Measurements from ENCODE around the gene ARHGAP21.
"Not testable (repeated sequence)": the region's sequence is repeated elsewhere in the genome, so short reads cannot be mapped to it uniquely, and the experiment has no call there.

Gene ARHGAP21

DNA sequence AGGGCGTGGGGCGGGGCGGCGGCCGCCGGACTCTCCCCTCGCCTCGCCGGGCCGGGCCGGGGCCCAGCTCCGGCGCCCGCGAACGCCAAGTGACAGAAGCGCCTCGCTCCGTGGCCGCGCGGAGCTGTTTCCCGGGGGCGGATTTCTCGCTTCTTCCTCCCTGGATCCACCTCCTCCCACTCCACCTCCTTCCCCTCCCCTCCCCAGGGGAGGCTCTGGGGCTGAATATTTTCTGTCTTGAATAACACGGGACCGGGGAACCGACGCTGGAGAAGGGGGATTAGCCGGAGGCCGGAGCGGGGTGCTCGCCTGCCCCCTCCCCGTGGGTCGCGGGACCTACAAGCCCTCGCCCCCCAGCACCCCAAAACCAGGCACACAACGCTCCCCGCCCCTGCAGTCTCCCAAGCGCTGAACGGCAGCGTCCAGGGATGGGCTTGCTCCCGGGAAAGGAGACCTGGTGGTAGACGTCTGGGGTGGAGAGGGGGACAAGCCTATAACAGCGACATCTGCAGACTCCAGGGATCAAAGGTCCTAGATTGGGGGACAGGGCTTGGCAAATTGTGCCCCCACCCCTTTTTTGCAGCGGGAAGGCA, at the start of gene ARHGAP21:
ARHGAP21 (minus strand) TSS at position 100 of the 593 bp plus-strand sequence. CDS start 1,988 bp downstream, outside the sequence.
- no peak for DNase-seq

DNA sequence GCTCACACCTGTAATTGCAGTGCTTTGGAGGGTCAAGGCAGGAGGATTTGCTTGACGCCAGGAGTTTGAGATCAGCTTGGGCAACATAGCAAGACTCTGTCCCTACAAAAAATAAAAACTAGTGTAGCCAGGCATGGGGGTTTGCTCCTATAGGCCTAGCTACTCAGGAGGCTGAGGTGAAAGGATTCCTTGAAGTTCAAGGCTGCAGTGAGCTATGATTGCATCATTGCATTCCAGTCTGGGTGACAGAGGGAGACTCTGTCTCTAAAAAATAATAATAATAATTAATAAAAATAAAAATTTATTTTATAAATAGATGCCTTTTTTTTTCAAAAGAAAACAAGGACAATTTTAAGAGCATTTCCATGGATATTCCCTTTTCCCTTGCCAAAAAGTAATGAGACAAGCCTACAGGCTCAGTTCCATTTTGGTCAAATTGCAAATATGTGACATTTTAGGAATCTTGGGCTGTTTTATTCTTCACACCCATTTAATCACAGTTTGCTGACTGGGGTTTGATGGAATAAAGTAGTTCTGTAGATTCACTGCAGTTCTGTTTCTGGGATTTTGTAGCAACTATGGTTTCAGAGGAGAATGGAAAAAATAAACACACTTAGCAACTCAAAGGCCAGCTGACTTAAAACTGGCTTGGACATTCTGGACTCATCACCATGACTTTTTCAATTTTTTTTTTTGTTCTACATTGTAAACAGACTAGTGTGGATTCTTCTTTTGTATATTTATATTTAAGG, 48.4 kb upstream of the ARHGAP21 start:
- DNase-seq: no peak

DNA sequence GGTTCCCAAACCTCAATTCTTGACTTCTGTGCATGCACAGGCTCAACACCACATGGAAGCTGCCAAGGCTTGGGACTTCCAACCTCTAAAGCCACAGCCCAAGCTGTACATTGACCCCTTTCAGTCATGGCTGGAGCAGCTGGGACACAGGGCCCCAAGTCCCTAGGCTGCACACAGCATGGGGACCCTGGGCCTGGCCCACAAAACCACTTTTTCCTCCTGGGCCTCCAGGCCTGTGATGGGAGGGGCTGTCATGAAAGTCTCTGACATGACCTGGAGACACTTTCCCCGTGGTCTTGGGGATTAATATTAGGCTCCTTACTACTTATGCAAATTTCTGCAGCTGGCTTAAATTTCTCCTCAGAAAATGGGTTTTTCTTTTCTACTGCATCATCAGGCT, 41.3 kb upstream of the ARHGAP21 start:
- not testable (repeated sequence) for DNase-seq

DNA sequence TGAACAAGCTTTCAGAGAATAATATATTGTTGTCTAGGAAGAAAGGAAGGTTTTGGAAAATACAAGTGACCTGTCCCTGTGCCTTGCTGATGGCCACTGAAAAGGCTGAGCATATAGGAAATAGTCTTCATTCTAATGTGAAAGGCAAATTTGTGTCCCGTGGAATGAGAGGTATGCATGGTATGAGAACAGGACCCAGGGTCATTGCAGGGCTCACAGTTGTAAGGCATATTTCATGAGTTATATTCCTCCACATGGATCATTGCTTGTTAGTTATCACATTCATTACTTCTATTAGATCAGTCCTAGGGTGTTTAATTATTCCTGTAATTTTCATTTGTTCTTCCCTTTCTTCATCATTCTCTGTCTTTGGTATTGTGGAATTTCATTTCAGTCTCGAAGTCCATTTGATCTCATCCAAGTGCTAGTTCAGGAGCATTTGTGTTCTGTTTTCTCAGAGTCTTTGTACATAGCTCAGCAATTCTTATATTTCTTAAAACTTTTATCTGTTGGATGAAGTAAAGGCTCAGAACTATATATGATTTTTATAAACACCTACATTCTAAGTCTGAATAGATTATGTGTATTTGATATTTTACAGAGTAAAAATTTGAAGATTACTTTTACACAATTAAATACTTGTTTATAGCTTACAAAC, 39.4 kb upstream of the ARHGAP21 start:
- no peak for DNase-seq

DNA sequence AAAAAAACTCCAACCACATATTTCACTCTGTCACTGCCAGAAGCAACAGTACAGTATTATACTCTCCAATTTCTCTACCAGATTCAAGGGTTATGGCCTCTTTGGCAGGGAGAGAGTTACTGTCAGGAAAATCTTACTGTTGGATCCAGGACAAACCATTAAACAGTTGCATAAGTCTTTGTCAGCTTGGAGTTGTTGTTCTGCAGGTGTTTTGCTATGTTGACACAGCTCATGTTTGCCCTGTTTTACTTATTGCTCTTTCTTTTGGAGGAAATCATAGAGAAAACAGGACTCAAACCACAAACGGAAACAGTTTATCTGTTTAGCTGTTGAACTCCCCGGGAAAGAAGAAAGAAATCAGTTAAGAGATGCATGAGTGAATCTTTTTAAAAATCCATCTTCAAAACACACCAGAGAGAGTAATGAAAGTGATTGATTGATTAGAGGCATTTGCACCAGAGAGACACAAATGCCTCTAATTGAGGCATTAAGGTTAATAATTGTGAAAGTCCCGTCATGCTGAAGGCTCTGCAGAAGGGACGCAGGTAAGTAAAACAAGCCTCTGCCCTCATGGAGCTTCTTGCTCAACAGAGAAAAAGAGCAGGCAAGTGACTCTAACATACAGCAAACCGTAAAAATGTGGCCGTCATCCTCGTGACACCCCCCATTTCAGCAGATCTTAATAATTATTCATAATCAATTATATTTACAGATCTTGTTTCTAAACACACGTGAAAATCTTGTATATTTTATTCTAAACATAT, 38.7 kb upstream of the ARHGAP21 start:
- no peak for DNase-seq

DNA sequence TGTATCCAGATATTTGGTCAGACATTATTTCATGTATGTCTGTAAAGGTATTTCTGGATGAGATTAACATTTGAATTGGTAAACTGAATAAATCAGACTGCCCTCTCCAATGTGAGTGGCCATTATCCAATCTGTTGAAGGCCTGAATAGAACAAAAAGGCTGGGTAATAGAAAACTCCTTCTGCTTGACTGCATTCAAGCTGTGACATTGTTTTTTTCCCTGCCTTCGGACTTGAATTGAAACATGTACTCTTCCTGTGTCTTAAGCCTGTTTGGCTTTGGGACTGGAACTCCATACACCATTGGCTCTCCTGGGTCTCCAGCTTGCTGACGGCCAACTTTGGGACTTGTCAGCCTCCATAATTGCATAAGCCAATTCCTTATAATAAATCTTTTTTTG, 36.0 kb upstream of the ARHGAP21 start:
- no peak for DNase-seq

DNA sequence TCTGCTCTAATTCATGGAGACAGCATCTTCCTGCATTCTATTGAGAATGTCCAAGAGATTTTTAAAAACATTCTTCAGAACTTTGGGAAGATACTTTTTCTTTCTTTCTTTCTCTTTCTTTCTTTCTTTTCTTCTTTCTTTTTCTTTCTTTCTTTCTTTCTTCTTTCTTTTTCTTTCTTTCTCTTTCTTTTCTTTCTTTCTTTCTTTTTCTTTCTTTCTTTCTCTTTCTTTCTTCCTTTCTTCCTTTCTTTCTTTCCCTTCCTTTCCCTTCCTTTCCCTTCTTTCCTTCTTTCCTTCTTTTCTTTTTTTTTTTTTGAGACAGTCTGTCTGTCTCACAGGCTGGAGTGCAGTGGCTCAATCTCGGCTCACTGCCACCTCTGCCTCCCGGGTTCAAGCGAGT, 34.6 kb upstream of the ARHGAP21 start:
- DNase-seq: not testable (repeated sequence)

DNA sequence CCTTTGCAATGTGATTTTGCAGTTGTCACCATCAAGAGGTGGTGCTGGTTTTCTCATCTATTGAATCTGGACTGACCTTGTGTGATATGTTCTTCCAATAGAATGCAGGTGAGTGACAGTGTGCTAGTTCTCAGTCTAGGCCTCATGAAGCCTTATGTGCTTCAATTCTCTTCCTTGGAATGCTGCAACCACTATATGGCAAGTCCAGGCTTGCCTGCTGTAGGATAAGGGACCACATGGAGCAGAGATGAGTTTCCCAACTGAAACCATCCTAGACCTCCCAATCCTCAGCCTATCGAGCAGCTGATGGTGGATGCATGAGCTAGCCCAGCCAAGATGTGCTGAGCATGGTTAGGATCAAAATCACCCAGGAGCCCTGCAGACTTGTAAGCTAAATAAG, 32.6 kb upstream of the ARHGAP21 start:
- DNase-seq: no peak

DNA sequence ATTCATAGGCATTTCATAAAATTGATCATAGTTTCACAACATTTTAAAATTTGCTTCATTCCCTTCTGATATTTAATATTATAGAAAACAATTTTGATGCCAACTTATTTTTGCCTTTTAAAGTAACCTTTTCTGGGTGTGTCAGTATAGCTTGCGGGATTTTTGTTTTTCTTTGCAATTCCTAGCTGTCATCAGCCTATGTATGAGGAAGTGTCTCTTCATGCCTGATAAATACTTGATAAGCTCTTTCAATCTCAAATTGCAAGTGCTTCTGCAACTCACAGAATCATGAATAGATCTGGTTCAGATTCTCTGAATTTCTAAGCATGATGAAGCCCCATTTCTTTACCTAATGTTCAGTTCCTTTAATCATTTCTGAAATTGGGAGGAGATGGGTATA, 28.0 kb upstream of the ARHGAP21 start:
- DNase-seq: no peak

DNA sequence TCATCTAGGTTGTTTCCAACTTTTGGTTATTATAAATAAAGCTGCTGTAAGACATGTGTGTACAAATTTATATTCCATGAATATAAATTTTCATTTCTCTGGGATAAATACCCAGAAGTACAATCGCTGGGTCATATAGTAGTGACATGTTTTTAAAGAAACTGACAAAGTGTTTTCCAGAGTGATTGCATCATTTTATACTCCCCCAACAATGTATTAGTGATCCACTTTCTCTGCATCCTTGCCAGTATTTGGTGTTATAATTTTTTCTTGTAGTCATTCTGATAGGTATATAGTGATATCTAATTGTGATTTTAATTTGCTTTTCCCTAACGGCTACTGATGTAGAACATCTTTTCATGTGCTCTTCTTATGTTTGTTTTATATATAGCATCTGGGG, 27.0 kb upstream of the ARHGAP21 start:
- DNase-seq: no peak

DNA sequence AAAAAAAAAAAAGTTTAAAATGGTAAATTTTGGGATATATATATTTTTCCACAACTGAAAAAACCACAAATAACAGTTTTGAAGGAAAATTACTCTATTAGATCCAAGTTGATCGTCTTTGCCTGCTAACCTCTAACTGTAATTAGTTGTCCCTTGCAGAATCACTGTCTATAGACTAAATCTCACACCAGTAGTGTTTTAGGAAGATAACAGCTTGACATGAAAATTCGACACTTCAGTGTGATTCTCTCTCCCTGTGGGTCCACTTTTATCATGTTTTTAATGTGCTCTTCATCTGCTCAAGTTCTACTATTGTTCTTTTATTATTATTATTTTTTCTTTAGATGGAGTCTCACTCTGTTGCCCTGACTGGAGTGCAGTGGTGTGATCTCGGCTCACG, 24.5 kb upstream of the ARHGAP21 start:
- no peak for DNase-seq

DNA sequence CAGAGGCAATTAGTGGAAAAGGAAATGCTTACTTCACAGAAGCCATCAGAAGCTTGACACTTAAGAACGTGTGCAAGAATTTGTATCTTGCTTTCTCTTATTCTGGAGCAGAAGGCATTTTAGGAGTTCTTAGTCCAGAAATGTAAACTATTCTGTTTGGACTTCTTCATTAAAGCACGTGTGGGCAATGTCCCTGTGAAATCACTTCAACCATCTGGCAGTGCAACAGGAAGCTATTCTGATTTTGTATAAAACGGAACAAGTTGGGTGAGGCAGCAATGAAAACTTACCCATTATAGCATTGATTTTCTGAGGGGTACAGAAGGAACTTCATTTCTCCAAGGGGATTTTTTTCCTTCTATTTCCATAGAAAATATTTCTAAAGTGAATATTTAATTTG, 21.3 kb upstream of the ARHGAP21 start:
- DNase-seq: no peak

DNA sequence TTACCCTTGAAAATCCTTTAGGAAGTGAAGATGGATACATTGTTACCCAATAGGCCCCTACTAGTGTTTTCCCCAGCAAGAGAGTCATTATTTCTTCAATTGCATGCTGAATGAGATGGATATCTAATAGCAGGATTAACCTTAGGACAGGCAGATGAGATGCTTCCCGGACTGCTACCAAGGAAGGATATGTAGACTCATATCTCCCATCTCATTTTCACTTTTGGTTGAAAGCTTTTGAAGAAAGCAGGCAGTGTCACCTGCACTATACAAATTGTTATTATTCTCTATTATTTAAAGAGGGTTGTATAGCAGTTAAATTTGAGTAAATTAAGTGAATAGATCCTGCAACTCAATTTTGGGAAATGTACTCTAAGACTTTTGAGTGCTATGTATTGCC, 17.0 kb upstream of the ARHGAP21 start:
- DNase-seq: no peak

DNA sequence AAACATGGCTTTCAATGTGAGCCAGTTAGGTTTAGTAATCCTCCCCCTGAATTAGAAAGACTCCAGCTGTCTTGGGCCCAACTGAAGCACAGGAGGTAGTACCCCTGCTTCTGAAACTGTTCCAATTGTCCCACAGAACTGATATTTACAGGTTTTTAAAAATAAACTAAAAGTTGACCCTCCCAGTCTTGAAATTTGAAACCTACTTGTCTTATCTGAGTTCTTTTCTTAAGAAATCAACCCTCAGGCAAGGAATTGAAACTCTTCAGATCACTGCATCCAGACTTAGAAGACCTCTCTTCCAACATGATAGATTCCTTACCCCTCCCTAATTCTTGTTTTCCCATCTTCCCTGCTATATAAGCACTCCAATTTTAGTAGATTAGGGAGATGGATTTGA, 13.3 kb upstream of the ARHGAP21 start:
- DNase-seq: no peak

DNA sequence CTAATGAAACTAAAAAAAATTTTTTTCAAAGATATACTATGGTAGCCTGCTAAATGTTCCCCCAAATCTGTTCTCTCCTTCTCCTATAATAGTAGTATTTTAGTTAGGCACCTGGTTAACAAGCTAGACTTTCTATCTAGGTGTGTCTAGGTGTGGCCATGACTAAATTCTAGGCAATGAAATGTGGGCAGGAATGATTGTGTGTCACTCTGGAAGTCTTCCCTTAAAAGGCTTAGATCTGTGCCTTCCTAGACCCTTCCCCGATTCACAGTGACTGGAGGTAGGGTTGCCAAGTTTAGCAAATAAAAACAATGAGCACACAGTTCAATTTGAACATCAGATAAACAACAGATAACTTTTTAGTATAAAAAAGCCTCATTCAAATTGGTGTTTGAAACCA, 8.3 kb upstream of the ARHGAP21 start:
- no peak for DNase-seq

DNA sequence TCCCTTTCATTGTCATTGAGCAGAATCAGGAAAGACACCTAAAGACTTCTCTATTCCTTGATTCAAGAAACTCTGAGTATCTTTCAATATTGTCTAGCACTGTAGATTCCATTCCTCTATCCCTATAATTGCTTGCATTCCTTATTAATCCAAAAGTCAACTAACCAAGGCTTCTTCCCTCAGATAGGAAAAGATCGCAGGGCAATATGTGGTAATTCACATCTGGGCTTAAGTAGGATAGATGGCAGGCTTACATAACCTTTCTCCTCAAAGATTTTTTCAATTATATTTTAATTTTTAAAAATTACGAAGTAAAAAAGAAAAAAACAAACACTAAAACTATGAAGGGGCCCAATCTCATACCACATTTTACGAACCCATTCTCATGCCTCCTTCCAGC, 7.1 kb upstream of the ARHGAP21 start:
- DNase-seq: no peak

DNA sequence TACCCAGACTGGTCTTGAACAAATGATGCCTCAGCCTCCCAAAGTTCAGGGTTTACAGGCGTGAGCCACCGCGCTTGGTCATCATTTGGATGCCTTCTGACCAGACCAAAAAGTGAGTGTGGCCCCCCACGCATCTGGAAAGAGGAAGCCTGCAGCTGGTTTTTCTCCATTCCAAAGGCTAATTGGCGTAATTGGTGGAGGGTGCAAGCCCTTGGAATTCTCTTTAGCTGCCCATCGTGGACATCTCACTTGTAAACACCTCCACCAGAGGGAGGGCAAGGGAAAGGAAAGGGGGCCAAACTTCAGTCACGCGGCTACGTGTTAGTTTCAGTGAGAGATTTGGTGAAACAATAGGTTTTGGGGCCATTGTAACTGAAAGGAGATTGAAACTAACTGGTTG, 4.1 kb upstream of the ARHGAP21 start:
- no peak for DNase-seq

DNA sequence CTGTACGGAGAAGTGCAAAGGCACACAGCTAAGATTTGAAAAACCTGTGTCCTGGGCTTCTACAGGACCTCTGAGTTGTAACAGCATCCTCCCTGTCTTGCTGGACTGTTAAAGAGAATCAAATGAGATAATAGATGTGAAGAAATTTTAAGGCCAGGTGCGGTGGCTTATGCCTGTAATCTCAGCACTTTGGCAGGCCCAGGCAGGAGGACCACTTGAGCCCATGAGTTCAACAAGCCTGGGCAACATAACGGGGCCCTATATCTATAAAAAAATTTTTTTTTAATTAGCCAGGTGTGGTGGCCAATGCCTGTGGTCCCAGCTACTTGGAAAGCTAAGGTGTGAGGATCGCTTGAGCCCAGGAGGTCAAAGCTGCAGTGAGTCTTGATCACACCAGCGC, 2.9 kb upstream of the ARHGAP21 start:
- no peak for DNase-seq

DNA sequence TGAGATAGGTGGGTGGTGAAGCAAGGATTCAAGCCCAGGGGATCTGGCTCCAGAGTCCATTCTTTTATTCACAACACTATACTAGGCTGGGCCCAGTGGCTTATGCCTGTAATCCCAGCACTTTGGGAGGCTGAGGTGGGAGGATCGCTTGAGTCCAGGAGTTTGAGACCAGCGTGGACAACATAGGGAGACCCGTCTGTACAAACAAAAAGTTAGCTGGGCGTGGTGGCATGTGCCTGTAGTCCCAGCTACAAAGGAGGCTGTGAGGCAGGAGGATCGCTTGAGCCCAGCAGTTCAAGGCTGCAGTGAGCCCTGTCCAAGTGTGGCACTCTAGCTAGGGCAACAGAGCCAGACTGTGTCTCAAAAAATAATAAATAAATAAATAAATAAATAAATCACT, 2.3 kb upstream of the ARHGAP21 start:
- not testable (repeated sequence) for DNase-seq

DNA sequence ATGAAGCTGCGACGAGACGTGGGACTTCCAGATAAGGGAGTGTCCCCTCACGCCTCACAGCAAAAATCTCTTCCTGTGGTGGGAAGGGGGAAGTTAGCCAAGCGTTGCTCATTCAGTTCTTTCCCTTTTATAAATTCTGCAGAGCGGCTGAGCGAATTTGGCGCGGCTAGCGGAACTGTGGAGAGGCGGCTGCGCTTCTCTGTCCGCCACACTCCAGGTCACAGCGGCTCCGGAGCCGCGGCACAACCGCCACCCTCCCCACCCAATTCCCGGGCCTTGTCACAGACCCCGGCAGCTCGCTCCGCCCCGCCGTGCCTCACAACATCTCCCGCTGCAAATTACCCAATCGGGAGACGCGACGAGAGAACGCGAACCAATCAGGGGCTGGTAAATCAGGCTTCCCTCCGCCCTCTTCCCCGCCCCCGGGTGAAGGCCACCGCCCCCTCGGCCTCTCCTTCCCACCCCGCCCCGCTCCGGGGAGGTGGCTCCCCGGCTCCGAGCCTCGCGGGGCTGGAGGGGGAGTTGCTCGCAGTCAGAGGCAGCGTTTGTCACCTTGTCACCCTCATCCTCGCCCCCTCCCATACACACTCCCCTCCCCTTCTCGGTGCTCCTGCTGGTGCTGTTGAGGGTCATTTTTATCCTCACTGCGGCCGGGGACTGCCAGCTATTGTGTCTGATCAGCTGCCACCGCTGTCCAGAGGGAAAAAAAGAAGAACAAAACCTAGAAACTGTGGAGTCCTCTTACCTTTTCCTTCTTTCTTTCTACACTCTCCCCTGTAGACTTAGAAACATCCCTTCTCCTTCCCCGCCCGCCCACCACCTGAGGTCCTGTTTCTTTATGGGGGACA, 918 bp upstream of the ARHGAP21 start:
- peak; percentile 64 for DNase-seq

DNA sequence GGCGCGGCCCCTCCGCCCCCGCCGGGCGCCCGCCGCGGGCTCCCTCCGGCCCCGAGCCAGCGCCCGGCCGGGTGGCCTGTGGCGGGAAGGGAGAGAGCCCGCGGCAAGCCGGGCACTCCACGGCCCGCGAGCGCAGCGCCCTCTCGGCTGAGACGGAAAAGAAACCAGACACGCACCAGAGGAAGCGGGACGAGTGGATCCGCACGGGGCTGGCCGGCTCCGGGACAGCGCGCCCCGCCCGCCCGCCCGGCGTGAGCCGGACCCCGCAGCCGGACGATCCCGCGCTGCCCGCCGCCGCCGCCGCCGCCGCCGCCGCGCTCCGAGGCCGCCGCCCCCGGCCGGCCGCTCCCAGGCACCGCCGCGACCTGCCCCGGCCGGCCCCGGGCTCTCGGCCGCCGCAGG, 300 bp downstream of the ARHGAP21 start:
- DNase-seq: no peak

DNA sequence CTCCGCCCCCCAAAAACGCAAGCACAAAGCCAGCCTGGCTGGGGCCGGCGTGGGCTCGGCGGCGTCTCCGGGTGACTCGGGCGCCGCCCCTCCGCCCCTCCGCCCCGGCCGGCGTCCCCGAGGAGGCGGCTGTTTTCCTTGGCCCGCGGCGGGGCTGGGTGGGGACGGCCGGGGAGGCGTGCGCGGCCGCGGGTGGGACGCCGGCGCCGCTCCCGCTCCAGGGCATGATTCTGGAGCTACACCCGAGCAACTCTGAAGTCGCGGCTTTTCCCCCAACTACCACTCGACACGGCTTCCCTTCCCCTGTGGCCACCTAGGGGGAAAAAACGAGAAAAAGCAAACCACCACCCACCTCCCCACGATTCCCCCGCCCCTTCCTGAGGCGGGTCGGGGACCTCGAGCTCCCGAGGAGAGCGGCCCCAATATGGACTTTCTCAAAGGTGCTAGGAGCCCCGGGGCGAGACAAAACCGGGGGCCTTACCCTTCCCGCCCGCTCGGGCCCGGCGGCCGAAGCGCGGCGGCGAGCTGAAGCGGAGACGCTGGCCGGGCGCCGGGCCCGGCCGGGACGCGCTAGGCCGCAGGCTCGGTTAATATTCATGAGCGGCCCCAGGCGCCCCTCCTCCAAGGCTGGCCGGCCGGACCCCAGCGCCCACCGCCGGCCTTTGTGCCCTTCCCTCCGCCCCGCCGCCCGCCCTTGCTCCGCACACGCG, 856 bp downstream of the ARHGAP21 start:
- DNase-seq: no peak
